ENCODE measurements around the gene NHLRC3.
"Not testable (repeated sequence)": the region's sequence is repeated elsewhere in the genome, so short reads cannot be mapped to it uniquely, and the experiment has no call there.

NHLRC3 gene

DNA sequence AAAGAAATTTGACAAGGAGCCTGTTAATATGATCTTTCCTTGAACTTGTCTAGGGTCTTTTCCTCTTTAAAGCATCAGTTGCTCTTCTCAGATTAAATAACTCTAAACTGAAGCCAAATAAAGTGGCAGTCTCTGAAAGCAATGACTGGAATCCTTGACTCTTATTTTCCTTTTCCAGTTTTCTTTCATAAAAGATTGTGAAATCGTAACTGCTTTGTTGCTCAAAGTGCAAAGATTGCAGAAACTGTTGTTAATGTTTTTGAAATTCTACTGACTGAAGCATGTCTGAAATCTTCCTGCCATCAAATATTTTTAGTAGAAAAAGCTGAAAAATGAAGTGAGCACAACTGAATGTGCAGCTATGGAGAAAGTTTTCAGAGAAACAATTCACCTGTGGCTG, 1.9 kb downstream of the NHLRC3 start:
- DNase-seq (ENCODE audit: low read depth in 3 of 3, low spot score in 1 of 3): no peak

DNA sequence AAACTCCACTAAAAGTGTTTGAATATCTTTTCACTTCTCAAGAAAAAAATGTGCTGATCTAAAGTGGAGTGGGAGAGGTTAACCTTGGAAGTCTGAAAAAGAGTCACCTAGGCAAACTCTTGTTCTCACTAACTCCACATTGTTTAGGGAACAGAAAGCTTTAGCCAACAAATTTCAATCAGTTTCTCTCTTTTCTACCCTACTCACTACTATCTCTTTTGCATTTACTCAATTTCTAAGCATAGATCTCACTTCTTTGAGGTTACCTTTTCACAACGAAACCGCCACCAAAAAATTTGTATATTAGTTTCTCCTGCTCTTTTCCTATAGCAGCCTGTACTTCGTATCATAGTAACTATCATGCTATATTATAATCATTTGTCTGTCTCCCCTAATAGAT, 6.3 kb downstream of the NHLRC3 start:
- DNase-seq (ENCODE audit: low read depth in 3 of 3, low spot score in 1 of 3): no peak

DNA sequence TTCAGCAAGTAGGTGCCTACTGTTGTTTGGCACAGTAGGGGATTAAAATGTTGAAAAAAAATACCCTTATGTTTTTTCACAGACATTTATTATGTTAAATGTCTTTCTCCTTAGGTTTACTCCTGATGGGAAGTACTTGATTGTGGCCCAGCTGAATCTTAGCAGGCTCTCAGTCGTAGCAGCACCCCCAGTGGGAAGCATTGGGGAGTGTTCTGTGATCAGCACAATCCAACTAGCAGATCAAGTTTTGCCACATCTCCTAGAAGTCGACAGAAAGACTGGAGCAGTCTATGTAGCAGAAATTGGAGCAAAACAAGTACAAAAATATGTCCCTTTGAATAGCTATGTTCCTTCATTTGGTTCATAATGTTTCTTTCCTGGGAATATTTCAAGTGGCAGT, 9.3 kb downstream of the NHLRC3 start:
- no peak for DNase-seq (ENCODE audit: low read depth in 3 of 3, low spot score in 1 of 3)

DNA sequence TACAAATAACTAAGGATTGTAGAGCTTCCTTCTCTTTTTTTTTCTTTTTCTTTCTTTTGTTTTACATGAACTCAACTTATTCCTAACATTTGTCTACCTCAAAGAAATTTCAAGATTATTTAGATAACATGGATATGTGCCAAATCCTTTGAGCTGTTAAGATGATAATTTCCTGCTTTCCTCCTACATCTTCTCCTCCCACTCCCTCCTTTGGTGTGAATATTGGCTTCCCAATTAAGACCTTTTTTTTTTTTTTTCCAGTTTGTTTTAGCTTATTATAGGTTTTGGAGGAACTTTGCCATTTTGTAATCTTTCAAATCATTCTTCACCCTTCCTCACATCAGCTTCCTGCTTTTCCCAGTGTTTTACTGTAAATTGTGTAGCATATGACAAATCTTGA, 10.6 kb downstream of the NHLRC3 start:
- DNase-seq (ENCODE audit: low read depth in 3 of 3, low spot score in 1 of 3): no peak

DNA sequence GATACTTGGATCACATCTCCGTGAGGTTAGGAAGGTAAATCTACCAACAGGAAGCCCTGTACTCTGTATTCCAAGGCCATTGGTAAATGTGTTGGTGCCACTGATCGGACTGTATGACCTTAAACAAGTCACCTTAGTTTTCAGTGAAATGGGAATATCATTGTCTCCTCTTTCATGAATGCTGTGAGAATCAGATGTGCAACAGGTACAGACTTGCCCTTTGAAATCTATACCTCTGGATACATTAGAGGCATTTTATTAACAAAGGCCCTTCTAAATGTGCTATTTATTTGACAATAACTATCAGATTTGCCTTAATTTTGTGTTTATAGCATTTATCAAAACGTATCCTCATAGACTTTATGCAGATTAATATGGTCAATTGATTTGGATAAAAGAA, 11.0 kb downstream of the NHLRC3 start:
- no peak for DNase-seq (ENCODE audit: low read depth in 3 of 3, low spot score in 1 of 3)

DNA sequence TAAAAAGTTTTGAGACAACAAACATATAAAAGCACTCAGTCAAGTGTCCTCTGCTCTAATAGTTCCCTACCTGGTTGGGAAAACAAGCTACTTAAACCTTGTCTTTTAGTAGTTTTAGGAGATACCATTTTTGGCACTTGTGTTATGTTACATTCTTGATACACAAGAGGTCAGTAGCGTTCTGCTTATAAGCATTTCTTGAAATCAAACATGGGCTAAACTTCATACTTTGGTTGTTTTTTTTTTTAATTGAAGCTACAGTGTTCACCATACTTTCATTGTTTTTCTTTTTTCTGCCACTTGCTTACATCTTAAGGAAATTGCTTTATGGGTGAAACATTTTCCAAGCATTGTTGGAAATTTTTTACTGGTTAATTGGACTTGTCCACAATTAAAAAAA, 12.9 kb downstream of the NHLRC3 start:
- no peak for DNase-seq (ENCODE audit: low read depth in 3 of 3, low spot score in 1 of 3)

DNA sequence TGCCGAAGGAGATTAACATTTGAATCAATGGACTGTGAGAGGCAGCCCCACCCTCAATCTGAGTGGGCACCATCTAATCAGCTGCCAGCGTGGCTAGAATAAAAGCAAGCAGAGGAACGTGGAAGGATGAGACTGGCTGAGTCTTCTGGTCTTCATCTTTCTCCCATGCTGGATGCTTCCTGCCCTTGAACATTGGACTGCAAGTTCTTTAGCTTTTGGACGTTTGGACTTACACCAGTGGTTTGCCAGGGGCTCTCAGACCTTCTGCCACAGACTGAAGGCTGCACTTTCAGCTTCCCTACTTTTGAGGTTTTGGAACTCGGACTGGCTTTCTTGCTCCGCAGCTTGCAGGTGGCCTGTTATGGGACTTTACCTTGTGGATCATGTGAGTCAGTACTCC, 14.7 kb downstream of the NHLRC3 start:
- DNase-seq (ENCODE audit: low read depth in 3 of 3, low spot score in 1 of 3): no peak

DNA sequence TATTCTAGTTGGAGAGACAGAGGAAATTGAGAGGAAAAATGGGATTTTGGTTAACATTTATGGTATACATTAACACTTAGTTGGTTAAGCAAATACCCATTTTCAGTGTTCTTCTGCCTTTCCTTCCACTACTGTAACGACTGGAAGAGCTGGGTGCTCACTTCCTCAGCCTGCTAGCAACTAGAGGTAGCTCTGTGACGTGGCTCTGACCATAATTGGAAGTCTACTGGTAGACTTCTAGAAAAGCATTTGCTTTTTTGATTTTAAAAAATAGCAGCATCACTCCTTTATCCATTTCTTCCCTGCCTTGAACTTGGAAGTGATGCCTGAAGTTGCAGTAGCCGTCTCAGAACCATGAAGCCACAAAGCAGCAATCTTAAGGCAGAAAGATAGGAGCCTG, 15.9 kb downstream of the NHLRC3 start:
- DNase-seq (ENCODE audit: low read depth in 3 of 3, low spot score in 1 of 3): no peak

DNA sequence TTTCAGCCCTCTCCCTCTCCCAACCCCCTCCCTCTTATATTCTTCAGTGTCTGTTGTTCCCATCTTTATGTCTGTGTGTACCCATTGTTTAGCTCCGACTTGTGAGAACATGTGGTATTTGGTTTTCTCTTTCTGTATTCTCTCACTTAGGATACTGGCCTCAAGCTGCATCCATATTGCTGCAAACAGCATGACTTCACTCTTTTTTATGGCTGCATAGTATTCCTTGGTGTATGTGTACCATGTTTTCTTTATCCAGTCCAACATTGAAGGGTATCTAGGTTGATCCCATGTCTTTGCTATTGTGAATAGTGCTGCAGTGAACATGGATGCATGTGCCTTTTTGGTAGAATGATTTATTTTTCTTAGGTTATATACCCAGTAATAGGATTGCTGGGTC, 17.8 kb downstream of the NHLRC3 start:
- DNase-seq (ENCODE audit: low read depth in 3 of 3, low spot score in 1 of 3): no peak

DNA sequence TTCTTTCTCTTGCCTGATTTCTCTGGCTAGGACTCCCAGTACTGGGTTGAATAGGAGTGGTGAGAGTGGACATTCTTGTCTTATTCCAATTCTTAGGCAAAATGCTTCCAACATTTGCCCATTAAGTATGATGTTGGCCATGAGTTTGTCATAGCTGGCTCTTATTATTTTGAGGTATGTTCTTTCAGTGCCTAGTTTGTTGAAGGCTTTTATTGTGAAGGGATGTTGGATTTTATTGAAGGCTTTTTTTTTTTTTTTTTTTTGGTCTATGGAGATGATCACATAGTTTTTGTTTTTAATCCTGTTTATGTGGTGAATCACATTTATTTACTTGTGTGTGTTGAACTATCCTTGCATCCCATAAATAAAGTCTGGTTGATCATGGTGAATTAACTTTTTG, 19.8 kb downstream of the NHLRC3 start:
- DNase-seq (ENCODE audit: low read depth in 3 of 3, low spot score in 1 of 3): no peak

DNA sequence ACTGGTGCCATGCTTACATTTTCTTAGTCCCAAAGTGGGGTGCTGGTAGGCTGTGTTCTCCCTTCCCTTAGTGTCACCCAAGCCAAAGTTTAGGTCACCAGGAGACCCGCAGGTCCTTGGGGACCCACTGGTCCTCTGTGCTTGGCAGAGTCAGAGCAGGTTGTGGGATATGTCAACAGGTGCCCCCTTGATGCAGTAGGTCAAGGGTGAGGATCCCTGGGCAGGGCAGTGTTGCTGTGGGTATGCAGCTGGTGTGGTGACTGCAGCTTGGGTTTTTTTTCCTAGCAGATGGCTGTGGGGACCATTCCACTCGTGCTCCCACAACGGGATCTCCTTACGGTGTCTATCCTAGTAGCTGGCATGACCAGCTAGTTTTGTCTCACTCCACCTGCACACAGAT, 23.7 kb downstream of the NHLRC3 start:
- DNase-seq (ENCODE audit: low read depth in 3 of 3, low spot score in 1 of 3): no peak

DNA sequence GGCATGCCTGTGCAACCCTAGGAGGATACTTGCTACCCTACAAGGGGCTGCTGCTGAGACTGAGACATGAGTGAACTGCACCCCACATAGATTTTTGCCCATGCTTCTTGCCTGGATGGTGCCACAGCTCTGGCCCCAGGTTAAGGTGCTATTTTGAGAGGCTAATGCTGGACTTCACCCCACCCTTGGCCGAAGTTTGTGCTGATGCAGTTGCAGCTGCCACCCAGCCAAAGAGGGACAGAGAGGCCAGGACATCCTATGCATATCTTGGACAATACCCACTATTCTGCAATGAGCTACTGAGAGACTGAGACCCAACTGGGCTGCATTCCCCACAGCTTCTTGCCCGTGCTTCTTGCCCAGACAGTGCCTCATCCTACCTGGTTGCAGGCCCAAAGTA, 34.6 kb downstream of the NHLRC3 start:
- no peak for DNase-seq (ENCODE audit: low read depth in 3 of 3, low spot score in 1 of 3)

DNA sequence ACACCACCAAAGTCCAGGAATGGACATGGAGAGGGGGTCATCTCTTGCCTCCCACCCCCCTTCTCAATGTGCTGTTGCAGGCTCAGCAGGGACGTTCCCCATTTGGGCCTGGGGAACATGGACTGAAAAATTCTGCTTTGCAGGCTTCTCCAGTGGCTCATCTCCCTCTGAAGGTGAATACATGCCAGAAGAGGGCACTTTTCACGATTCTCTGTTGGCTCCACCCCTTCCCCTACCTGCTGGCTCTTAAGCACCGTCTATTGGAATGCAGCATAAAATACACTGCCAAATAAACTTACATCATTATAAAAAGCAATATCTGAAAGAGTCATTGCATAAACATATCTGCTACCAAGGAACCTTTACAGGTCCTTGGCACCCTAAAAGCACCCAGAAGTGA, 35.7 kb downstream of the NHLRC3 start:
- DNase-seq (ENCODE audit: low read depth in 3 of 3, low spot score in 1 of 3): no peak

DNA sequence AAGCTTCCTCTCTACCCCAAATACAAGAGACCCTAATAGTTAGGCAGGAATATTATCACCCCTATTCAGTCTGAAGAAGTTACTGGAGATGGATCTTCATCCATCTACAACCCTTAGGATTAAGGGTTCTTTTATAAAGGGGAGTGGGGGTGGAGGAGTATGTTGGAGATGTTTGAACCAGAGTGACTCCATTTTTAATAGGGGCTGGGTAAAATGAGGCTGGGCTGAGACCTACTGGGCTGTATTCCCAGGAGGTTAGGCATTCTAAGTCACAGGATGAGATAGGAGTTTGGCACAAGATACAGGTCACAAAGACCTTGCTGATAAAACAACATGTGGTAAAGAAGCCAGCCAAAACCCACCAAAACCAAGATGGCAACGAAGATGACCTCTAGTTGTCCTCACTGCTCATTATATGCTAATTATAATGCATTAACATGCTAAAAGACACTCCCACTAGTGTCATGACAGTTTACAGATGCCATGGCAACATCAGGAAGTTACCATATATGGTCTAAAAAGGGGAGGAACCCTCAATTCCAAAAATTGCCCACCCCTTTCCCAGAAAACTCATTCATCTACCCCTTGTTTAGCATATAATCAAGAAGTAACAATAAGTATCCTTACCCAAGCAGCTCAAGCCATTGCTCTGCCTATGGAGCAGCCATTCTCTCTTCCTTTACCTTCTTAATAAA, 48.1 kb downstream of the NHLRC3 start:
- not testable (repeated sequence) for DNase-seq (ENCODE audit: low read depth in 3 of 3, low spot score in 1 of 3)

DNA sequence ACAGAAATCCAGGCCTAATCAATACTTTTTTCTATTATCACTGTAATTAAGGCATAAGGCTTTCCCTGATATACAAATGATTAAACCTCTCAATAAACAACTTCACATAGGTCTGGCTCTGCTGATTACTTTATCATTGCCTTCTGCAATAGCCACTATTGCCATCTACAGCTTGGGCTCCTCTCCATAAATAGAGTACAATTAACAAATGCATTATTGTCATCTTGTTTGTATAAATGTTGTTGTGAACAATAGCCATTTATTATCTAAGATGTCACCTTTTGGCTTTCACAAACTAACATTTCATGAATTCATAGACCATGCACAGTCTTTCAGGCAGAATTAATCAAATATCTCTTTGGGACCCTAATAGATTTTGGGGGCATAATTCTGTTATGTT, 53.3 kb downstream of the NHLRC3 start:
- no peak for DNase-seq (ENCODE audit: low read depth in 3 of 3, low spot score in 1 of 3)

DNA sequence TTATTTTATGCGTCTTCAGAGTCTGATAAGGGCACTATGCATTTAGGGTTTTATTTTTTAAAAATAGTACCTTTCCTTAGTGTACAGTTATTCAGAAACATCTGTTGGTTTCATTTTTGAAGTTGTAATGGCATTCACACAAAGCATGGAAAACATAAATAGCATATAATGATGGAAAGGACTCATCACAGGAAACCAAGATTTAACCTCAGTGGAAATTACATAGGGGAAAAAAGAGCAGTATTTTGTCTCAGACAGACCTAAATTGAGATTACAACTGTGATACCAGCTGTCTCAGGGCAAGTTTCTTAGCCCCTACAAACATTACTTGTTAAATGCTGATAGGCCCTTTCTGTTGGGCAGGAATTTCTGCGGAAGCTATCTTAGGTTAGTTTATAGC, 57.2 kb downstream of the NHLRC3 start:
- no peak for DNase-seq (ENCODE audit: low read depth in 3 of 3, low spot score in 1 of 3)

DNA sequence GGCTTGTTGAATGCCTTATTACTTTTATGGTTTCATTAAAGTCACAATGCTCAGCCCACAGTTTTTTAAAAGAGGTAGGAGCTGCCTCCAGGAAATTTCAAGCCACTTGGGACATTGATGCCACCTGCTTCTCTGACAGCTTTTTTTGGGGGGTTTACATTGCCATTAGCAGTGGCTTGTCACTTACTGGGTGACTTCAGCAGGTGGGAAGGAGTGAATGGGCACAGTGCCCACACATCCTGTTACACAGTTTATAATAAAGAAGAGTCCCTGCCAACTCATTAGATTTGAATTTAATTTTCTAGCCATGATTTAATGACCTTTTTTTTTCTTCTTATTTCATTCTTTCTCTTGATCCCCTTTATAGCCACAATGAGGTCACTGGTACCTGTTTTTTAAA, 61.0 kb downstream of the NHLRC3 start:
- no peak for DNase-seq (ENCODE audit: low read depth in 3 of 3, low spot score in 1 of 3)

Measured in stimulated activated CD4-positive, alpha-beta T cell treated with anti-CD3 and anti-CD28 coated beads, TNF-alpha, amount 100 ng/mL, for 1 hour (primary cell).